ENCODE results near the gene MRPL36. TPM values are rescaled to one million over a fixed set of nuclear protein-coding genes. Genes with fewer than 3 reads are reported as not detected.

MRPL36 gene
- total RNA-seq, 8 experiments from 2014 or later = 38.8 to 113 (median 66.9) TPM

DNA sequence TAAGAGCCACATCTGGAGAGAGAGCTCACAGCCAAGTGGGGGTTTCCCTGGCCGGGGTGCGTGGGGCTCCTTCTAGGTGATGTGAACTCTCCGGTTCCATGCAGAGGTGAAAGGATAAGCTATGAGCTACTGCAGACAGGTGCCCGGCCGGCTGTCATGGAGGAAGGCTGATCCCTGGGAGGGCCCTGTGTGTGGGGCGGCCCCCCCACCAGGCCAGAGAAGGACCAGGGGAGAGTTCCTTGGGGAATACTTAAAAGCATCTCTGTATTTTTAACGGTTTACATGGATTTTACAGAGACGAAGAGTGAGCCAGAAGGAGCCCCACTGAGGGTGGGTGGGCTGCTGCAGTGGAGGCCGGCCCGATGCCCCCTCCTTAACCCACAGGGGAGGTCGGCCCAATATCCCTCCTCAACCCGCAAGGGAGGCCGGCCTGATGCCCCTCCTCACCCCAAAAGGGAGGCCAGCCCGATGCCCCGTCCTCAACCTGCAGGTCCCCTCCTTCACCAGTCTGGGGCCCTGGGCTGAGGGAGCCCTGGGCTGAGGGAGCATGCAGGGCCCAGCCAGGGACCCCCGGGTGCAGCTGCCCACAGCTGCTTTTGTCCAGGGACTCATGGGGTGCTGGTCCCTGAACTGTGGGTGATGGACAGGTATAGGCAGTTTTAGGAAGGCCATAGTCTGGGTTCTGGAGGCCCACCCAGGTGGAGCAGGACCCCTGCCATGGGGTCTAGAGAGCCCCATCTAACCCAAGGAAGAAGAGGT is 31.9 kb downstream of the MRPL36 start:
- WGBS, 10 experiments = 40 to 88% (median 85%) methylated on average over 1 to 10 of the region's 16 CpGs; no CpG with 5 or more reads in 5 of the 10 experiments
- ATAC-seq (replicated peaks in 6 of 8) = no peak
- in situ Hi-C loops (cut with MboI; ENCODE audit: low pct_unique_long_range_greater_than_20kb in 2 of 9, low sequenced_read_pairs in 9 of 9, unreplicated experiment in 9 of 9) = loop anchor here in 1 of 9 experiments (25.0 kb wide), 1 partner anchor 270 kb away; no protein-coding TSS in a partner anchor

DNA sequence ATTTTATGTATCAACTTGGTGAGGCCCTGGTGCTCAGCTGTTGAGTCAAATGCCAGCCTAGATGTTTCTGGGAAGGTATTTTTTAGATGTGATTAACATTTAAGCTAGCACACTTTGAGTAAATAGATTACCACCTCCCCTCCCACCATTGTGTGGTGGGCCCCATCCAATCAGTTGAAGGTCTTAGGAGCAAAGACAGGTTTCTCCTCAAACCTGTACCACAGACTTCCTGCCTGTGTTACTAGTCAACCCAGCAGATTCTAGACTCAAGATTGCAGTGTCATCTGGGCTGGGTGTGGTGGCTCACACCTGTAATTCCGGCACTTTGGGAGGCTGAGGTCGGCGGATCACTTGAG is 33.8 kb downstream of the MRPL36 start:
- Histone ChIP-seq H3K4me1 (replicated peaks in 1 of 2) (no peaks in the 10 kb centered on the region), H3K4me3 (no peak overlapping the region), H3K27ac (no peak overlapping the region)
- WGBS, 10 experiments = 40 to 100% (median 90%) methylated on average over 1 to 3 of the region's 3 CpGs; no CpG with 5 or more reads in 5 of the 10 experiments
- no peak for ATAC-seq (replicated peaks in 6 of 8)
- in situ Hi-C loops (cut with MboI; ENCODE audit: low pct_unique_long_range_greater_than_20kb in 2 of 9, low sequenced_read_pairs in 9 of 9, unreplicated experiment in 9 of 9) = loop anchor here in 1 of 9 experiments (25.0 kb wide), 1 partner anchor 271 kb away; no protein-coding TSS in a partner anchor

More for the DNA sequence above, 31.9 kb downstream of the MRPL36 start:
- H3K4me1 ChIP-seq (replicated peaks in 1 of 2) = no peaks in the 10 kb centered on the region
- H3K4me3 ChIP-seq = no peak overlapping the region
- no peak overlapping the region for H3K27ac ChIP-seq

GRCh38 chr5:1765141-1765879 is 34.3 kb downstream of the MRPL36 start:
- peak in 1 of 8 experiments; percentile 35 for ATAC-seq (replicated peaks in 6 of 8)
- no peak overlapping the region for H3K4me3 ChIP-seq
- no peak overlapping the region for H3K27ac ChIP-seq
- WGBS, 10 experiments = 50 to 100% (median 94%) methylated on average over 1 to 10 of the region's 15 CpGs; no CpG with 5 or more reads in 5 of the 10 experiments
- in situ Hi-C loops (cut with MboI; ENCODE audit: low pct_unique_long_range_greater_than_20kb in 2 of 9, low sequenced_read_pairs in 9 of 9, unreplicated experiment in 9 of 9) = loop anchor here in 1 of 9 experiments (25.0 kb wide), 1 partner anchor 272 kb away; no protein-coding TSS in a partner anchor
- H3K4me1 ChIP-seq (replicated peaks in 1 of 2) = no peaks in the 10 kb centered on the region

DNA sequence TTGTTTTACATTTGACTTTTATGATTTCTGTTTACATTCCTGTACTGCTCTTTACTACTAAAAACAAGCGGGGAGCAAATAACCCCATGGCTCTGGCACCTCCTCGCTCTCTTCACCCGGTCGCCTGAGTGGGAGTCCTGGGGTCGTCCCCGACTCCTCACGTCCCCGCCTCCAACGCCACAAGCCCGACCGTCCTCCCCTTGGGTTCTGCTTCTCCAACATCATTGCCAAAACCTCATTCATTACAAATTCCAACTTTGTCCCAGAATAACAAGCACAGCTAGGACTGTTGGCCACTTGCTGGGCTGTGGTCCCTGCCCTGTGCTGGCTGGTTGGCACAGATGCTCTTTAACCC is 35.1 kb downstream of the MRPL36 start:
- WGBS, 10 experiments = 20 to 100% (median 89%) methylated on average over 1 to 11 of the region's 11 CpGs; no CpG with 5 or more reads in 3 of the 10 experiments

DNA sequence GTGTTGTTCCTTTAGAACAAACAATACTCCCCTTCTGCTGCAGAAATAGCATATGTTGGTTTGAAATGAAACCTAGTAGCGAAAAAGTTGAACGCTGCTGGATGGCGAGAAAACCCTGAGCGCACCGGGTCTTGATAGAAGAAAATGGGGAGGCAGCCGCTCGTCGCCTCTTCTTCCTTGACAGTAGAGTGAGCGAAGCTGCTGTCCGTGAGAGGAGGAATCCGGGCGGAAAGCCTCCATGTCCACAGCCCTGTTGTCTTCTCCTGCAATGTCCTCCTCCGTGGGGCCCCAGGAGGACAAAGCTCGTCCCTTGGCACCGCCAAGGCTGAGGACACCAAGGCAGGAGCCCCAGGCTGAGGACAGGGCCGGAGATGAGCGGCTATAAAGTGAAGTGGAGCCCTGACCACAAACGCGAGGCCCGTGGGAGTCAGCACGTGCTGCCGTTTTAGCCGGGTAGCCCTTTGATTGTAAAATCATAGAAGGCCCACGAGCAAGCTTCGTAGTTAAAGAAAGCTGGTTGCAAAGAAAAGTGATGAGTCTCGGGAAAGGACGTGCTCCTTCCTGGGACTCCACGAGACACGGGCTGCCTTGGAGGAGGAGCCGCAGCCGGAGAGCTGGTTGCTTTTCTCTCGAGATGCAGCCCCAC is 35.6 kb downstream of the MRPL36 start:
- Histone ChIP-seq H3K4me3 (no peak overlapping the region), H3K27ac (no peak overlapping the region), H3K4me1 (replicated peaks in 1 of 2) (no peaks in the 10 kb centered on the region)
- ATAC-seq (replicated peaks in 6 of 8) = peak in 3 of 8 experiments; percentile 23 to 32 (median 26)
- in situ Hi-C loops (cut with MboI; ENCODE audit: low pct_unique_long_range_greater_than_20kb in 2 of 9, low sequenced_read_pairs in 9 of 9, unreplicated experiment in 9 of 9) = loop anchor here in 1 of 9 experiments (25.0 kb wide), 1 partner anchor 273 kb away; no protein-coding TSS in a partner anchor
- 9 to 100% (median 83%) methylated on average over 1 to 27 of the region's 32 CpGs; no CpG with 5 or more reads in 1 of the 10 experiments for WGBS, 10 experiments

More for the DNA sequence above, 35.1 kb downstream of the MRPL36 start:
- Histone ChIP-seq H3K4me3 (no peak overlapping the region), H3K4me1 (replicated peaks in 1 of 2) (no peaks in the 10 kb centered on the region), H3K27ac (no peak overlapping the region)
- in situ Hi-C loops (cut with MboI; ENCODE audit: low pct_unique_long_range_greater_than_20kb in 2 of 9, low sequenced_read_pairs in 9 of 9, unreplicated experiment in 9 of 9) = loop anchor here in 1 of 9 experiments (25.0 kb wide), 1 partner anchor 273 kb away; no protein-coding TSS in a partner anchor
- no peak for ATAC-seq (replicated peaks in 6 of 8)

GRCh38 chr5:1763548-1763911 is 36.1 kb downstream of the MRPL36 start:
- WGBS, 10 experiments = 0 to 44% (median 34%) methylated on average over 1 to 12 of the region's 15 CpGs; no CpG with 5 or more reads in 2 of the 10 experiments
- Histone ChIP-seq H3K4me1 (replicated peaks in 1 of 2) (no peaks in the 10 kb centered on the region), H3K27ac (no peak overlapping the region), H3K4me3 (no peak overlapping the region)
- in situ Hi-C loops (cut with MboI; ENCODE audit: low pct_unique_long_range_greater_than_20kb in 2 of 9, low sequenced_read_pairs in 9 of 9, unreplicated experiment in 9 of 9) = loop anchor here in 1 of 9 experiments (25.0 kb wide), 1 partner anchor 274 kb away; no protein-coding TSS in a partner anchor
- peak; percentile 72 to 98 (median 82) for ATAC-seq (replicated peaks in 6 of 8)

- no peak overlapping the region for H3K27ac ChIP-seq
- in situ Hi-C loops (cut with MboI; ENCODE audit: low pct_unique_long_range_greater_than_20kb in 2 of 9, low sequenced_read_pairs in 9 of 9, unreplicated experiment in 9 of 9) = loop anchor here in 1 of 9 experiments (25.0 kb wide), 1 partner anchor 274 kb away; no protein-coding TSS in a partner anchor
- WGBS, 10 experiments = 47 to 100% (median 81%) methylated on average over 1 to 10 of the region's 13 CpGs; no CpG with 5 or more reads in 3 of the 10 experiments
- H3K4me1 ChIP-seq (replicated peaks in 1 of 2) = no peaks in the 10 kb centered on the region
- ATAC-seq (replicated peaks in 6 of 8) = peak in 1 of 8 experiments; percentile 18
- no peak overlapping the region for H3K4me3 ChIP-seq
Measured at GRCh38 chr5:1762883-1763547, 36.6 kb downstream of the MRPL36 start.

GRCh38 chr5:1762121-1762882 is 37.3 kb downstream of the MRPL36 start:
- no peak for ATAC-seq (replicated peaks in 6 of 8)
- no peaks in the 10 kb centered on the region for H3K4me1 ChIP-seq (replicated peaks in 1 of 2)
- H3K27ac ChIP-seq = no peak overlapping the region
- no peak overlapping the region for H3K4me3 ChIP-seq
- in situ Hi-C loops (cut with MboI; ENCODE audit: low pct_unique_long_range_greater_than_20kb in 2 of 9, low sequenced_read_pairs in 9 of 9, unreplicated experiment in 9 of 9) = loop anchor here in 1 of 9 experiments (25.0 kb wide), 1 partner anchor 275 kb away; no protein-coding TSS in a partner anchor
- 0 to 86% (median 65%) methylated on average over 1 to 9 of the region's 25 CpGs; no CpG with 5 or more reads in 1 of the 10 experiments for WGBS, 10 experiments

DNA sequence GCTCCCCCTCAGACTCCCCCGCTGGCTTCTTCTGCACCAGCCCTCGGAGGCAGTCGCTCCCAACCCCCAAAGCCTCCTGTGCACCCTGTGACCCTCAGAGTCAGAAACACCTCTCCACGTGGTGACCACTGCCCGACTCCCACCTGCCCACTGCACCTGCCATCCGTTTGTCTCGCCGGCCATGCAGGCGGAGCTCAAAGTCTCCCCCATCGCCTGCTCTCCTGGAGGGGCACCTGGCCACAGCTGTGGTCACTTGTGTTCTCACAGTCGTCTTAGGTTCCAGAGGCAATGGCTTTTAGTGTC is 38.2 kb downstream of the MRPL36 start:
- in situ Hi-C loops (cut with MboI; ENCODE audit: low pct_unique_long_range_greater_than_20kb in 2 of 9, low sequenced_read_pairs in 9 of 9, unreplicated experiment in 9 of 9) = loop anchor here in 1 of 9 experiments (25.0 kb wide), 1 partner anchor 276 kb away; no protein-coding TSS in a partner anchor

DNA sequence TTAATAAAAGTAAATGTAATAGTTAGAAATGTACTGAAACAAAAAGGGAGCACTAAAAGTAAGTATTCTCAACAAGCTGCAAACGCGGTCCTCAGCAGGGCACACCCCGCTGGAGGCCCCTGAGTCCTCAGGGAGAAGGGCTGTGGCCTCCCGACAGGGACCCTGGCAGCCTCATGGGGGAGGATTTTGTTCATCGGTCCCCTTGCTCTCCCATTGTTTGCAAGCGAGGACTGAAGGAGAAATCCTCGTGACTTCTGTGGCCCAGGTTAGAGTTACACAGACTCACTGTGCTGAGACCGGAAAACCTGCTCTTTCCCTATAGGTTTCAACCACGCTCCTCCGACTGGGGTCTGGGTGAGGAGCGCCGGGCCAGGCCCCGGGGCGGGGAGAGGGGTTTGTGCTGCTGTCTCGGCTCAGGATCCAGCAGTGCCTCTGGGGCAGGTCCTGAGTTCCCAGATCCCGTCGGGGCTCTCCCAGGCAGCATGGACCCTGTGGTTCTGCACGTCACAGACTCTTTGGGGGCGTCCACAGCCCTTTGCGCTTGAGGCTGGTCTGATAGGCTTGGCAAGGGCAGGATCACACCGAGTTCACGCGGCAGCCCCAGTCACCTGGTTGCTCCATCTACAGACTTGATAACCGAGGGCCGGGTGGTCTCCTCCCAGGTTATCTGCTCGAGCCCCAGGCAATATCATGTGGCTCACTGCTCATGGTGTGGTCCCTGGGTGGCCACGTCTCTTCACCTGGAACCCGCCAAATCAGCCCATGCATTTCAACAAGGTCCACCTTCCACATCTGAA is 38.8 kb downstream of the MRPL36 start:
- H3K4me1 ChIP-seq (replicated peaks in 1 of 2) = no peaks in the 10 kb centered on the region
- H3K27ac ChIP-seq = no peak overlapping the region
- peak in 2 of 8 experiments; percentile 15 to 32 for ATAC-seq (replicated peaks in 6 of 8)
- in situ Hi-C loops (cut with MboI; ENCODE audit: low pct_unique_long_range_greater_than_20kb in 2 of 9, low sequenced_read_pairs in 9 of 9, unreplicated experiment in 9 of 9) = loop anchor here in 1 of 9 experiments (25.0 kb wide), 1 partner anchor 276 kb away; no protein-coding TSS in a partner anchor
- WGBS, 10 experiments = 40 to 95% (median 81%) methylated on average over 2 to 7 of the region's 28 CpGs; no CpG with 5 or more reads in 3 of the 10 experiments
- no peak overlapping the region for H3K4me3 ChIP-seq

More for the DNA sequence above, 38.2 kb downstream of the MRPL36 start:
- Histone ChIP-seq H3K27ac (no peak overlapping the region), H3K4me3 (no peak overlapping the region), H3K4me1 (replicated peaks in 1 of 2) (no peaks in the 10 kb centered on the region)
- no peak for ATAC-seq (replicated peaks in 6 of 8)
- WGBS, 10 experiments = 0 to 100% (median 83%) methylated on average over 1 to 6 of the region's 11 CpGs; no CpG with 5 or more reads in 3 of the 10 experiments

DNA sequence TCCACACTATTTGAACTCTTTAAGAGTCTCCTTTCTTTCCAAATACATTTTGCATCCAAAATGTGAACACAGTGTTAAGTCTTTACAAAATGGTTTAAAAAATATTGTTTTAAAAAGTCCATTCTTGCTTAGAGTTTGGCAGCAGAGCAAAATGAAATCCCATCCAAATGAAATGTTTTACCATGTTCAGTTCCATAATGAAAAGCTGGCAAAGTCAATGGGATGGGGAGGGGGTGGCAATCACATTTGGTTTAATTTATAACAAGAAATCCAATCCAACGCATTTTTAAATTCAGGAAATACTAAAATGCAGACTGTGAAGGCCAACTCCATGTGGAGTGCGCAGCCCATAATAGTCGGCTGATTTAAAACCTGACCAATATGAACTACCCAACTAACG is 39.4 kb downstream of the MRPL36 start:
- ATAC-seq (replicated peaks in 6 of 8) = no peak
- in situ Hi-C loops (cut with MboI; ENCODE audit: low pct_unique_long_range_greater_than_20kb in 2 of 9, low sequenced_read_pairs in 9 of 9, unreplicated experiment in 9 of 9) = loop anchor here in 1 of 9 experiments (25.0 kb wide), 1 partner anchor 277 kb away; no protein-coding TSS in a partner anchor
- no peak overlapping the region for H3K27ac ChIP-seq
- no peaks in the 10 kb centered on the region for H3K4me1 ChIP-seq (replicated peaks in 1 of 2)
- H3K4me3 ChIP-seq = no peak overlapping the region
- WGBS, 10 experiments = 18 to 100% (median 82%) methylated on average over 2 to 4 of the region's 4 CpGs; no CpG with 5 or more reads in 2 of the 10 experiments

Data from motor neuron (in vitro differentiated cells).